NCI-H226 (cell line): ENCODE measurements around the gene LGALSL.
"Not testable (repeated sequence)": the region's sequence is repeated elsewhere in the genome, so short reads cannot be mapped to it uniquely, and the experiment has no call there.

ENCODE experiments used
- DNase-seq: peaks from one replicate; pipeline ENCODE4 v3.0.0-alpha.2; 2015

The LGALSL gene

DNA sequence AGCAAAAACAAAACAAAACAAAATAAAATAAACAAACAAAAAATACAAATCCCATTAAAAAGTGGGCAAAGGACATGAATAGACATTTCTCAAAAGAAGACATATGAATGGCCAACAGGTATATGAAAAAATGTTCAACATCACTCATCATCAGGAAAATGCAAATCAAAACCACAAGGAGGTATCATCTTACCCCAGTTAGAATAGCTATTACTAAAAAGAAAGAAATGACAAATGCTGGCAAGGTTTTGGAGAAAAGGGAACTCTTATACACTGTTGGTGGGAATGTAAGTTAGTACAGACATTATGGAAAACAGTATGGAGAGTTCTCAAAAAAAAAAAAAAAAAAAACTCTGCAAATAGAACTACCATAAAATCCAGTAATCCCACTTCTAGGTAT is 8.0 kb upstream of the LGALSL start:
- DNase-seq, result not testable (repeated sequence)

DNA sequence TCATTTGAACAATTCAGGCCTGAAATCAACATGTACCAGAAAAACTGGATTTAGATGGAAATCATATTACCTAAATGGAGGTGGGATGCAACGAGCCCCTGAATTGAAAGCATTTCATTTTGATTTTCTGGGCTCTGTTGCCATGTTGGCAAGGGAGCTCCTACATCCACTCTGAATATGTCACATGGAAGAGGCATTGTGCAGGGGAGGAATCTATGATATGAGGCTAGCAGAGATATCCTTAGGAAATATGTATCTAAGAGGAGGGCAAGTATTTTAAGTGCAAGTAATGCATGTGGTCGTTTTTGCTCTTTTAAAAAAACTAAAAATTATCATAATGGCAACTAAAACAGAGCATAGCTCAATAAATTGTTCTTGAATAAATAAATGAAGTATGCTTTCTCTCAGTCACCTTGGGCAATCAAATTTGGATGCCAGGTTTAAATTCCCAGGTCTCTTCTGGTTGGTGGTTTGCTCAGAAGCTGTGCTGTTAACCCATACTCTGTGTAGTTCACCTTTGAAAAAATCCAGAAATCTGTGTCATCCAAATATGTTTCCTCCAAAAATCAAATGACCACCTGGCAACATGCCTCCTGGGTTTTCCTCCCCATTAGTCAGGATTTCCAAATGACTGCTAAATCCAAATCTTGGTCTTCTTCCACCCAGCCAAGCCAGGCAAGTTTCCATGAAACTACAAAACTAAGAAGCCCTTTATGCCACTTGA is 6.5 kb upstream of the LGALSL start:
- DNase-seq, result peak; percentile 17

DNA sequence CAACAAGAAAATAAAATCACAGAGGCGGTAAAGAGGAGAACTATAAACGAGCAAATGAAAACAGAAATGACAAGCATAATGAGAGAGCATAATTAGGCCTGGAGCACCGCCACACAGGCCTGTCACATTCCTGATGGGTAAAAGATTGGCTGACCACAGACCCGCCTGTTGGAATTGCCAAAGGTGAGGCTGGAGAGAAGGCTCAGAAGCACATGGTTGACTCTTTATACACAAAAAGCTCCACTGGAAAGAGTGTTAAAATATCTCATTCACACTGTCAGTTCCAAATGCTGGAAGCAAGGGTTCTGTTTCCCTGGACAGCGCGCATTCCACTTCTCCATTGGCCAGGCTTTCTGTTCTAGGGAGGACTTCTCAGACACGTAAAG is 5.9 kb upstream of the LGALSL start:
- no peak for DNase-seq

DNA sequence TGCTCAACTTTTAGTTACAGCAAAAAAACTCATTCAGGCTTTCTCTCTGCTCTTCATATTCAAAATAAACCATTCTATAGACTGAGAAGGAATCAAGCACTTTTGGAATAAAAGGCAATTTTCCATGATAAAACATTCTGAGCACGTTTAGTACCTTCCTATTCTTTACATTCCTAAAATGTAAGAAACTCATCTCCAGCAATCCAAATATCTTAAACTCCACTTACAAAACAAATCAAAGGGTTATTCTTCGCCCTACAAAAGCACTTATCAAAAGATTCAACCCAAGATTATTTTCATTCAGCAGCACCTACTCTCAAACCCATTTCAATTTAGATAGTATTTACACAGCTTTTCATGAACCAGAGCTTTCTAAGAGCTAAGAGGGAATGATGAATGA is 2.9 kb upstream of the LGALSL start:
- no peak for DNase-seq

DNA sequence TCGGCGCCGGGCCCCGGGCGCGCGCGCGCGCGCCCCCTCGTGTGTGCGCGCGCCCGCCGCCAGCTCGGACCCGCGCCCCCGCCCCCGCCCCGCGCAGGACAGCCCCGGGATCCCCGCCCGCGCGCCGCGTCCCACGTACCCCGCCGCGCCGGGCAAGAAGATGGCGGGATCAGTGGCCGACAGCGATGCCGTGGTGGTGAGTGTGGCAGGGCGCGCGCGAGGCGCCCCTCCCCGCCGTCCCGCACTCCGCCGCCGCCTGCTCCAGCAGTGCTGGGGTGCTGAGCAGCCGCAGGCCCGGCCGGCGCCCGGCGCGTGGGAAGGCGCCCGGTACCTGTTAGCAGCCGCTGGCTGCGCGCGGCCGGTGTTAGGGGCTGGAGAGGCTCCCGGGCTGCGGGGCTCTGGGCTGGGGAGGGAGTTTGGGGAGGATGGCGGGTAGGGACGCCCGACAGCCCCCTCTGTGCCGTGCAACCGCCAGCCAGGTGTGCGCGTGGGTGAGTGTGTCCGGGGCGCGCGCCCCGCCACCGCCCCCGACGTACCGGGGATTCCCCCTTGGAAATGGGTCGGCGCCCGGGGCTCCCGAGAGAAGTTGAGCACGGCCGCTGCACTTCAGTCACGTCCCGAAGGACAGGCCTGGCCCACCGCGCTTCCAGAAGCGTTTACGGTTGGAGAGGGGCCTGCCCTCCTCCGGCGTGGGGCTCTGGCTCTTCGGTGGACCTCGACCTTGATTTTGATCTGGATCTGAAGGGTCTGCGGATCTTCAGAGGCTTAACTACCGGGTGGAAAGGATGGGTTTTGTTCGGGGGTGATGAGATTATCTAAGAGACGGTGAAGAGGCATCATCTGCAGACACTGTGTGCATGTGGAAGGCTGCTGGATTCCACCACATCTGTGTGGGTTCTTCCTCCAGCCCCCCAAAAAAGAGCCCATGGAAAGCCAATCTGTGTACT is 697 bp downstream of the LGALSL start:
- DNase-seq, result peak; percentile 26

DNA sequence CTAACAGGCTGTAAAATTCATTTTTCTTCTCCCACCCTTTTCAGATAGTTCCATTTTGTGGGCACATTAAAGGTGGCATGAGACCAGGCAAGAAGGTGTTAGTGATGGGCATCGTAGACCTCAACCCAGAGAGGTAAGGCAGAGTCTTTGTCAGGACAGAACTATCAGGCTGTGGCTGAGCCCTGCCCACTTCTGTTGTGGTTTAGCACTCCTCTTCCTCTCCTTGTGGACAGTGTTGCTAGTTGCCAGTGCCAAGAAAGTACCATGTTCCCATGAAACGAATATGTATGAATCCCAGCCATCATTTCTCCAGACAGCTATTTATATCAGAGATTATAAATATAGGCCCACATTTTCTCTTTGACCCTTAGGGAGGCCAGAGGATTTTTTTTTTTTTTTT is 1.6 kb downstream of the LGALSL start:
- no peak for DNase-seq

DNA sequence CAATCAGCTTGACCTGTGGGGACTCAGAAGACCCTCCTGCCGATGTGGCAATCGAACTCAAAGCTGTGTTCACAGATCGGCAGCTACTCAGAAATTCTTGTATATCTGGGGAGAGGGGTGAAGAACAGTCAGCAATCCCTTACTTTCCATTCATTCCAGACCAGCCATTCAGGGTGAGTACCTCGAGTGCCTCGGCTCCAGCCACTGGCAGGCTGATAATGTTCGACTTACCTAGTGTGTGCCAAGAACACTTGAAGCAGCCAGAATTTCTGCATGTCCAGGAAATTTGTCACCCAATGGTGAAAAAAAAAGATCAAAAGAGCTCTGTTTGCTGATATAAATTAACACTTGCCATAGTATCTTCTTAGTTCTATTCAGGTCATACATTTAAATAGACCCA is 2.3 kb downstream of the LGALSL start:
- DNase-seq, result no peak

DNA sequence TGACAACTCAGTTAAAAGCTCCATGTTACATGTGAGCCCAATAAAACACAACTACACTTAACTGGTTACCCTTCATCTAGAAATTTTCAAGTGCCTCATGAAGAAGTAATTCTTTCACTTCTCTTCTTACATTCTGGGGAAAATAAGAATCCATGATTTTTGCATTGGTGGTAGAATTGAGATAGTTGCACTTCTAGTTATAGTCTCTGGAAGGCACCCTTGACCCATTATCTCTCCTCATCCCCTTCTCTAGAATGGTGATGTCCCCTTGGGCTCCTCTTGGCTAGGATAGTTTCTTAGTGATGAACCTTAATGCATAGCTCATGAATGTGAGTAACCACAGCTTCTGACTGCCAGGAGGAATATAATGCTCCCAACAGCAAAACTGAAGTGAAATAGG is 3.6 kb downstream of the LGALSL start:
- no peak for DNase-seq

DNA sequence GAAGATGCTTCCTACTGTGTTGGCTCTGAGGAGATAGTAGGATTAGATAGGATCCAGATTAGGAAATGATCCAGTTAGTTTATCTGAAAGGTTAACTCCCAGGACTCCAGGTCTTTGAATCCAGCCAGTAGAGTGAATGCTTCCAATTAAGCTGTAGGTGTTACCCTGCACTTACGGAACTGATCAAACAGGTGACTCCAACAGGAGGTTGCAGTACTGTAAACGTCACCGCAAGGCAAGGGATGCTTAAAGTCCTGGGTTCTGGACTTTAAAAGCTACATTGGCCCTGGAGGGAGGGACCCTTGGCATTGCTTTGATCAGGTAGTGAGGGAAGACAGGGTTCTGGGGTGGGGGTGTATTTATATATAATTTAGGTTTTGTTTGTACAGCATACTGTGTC is 5.6 kb downstream of the LGALSL start:
- DNase-seq, result no peak

DNA sequence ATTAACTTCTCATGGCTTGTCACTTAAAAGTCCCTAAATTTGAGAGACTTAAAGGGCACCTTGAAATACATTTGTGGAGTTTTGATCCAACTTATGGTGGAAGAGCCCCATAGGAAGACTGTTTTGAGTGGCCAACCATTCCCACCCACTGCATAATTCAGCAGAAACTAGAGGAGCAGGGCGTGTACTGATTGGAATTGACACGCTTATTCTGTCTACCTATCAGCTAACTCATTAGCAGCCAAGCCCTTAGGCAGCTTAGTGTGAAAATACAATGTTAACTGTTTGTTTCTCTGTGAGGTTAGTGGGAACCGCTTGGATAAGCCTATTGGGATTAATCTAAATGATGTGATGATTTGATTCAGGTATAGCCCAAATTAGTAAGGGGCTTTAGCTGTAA is 6.4 kb downstream of the LGALSL start:
- DNase-seq, result no peak

DNA sequence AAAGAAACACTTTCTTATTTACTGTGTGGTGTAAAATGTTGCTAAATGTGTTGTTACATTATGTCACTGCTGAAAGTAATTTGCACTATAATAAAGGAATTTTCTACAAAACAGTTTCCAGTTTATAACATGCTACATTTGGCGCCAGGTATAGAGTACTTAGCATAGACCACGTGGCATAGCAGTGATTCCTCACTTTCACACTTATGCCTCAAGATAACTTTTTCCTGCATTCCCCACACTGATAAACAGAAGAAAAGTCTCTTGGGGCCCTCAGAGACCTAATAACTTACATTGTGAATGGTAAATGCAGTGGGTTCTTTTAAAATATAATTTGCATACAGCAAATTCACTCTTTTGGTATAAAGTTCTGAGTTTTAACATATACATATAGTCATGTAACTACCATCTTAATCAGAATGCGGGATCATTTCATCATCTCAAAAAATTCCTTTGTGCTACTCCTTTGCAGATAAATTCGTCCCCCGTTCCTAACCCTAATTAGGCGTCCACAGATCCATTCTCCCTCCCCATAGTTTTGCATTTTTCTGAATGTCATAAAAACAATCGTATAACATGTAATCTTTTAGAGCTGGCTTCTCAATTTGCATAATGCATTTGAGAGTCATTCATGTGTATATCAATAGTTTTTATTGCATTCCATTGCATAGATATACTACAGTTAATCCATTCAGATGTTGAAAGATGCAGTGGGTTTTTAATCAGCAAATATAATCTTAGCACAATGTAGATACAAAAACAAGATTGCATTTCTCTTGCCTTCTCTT is 7.5 kb downstream of the LGALSL start:
- DNase-seq, result no peak

DNA sequence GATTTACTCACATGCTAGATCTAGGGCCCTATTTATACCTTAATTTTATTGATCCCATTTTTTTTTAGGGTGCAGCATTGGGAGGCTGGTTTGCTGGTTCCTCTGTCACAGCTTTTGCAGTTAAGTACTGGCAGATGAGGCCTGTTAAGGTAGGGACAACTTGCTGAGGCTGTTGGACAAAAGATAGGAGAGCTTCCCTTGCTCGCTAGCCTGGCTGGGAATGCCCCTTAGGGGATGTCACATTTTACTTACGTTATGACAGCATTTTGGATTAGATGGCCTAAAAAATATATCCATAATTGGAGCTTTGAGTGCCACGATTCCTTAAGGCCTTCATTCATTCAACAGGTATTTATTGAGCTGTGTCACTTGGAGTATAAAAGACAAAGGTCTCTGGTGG is 8.2 kb downstream of the LGALSL start:
- DNase-seq, result no peak

DNA sequence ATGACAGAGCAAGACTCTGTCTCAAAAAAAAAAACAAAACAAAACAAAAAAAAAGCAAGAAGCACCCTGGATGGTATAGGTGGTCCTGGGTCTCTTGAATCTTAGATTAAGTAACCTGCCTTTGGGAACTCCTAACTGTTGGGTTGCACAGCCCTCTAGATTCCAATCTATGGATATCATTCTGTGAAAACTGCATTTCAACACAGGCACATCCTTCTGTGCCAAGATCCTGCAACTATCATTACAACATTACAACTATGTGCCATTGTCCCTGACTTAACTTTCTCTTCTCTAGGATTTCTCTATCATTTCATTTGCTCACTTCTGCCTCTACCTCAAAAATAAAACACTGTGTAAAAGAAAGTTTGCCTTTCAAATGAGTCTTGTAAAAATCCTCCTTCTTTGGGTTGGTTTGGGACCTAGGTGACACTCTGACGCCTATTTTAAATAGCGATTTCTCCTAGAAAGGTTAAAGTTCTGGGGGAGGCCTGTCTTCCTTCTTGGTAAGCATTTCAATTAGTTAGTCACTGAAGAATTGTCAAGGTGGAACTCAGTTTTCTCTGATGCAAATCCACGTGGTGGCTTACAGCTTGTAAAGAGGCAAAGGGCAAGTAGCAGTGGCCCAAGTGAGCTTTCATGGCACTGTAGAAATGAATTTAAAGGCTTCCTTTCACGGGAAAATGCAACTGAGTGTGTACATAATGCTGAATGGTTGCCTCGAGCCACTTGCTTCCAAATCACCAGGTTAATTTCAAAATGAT is 9.2 kb downstream of the LGALSL start:
- no peak for DNase-seq

DNA sequence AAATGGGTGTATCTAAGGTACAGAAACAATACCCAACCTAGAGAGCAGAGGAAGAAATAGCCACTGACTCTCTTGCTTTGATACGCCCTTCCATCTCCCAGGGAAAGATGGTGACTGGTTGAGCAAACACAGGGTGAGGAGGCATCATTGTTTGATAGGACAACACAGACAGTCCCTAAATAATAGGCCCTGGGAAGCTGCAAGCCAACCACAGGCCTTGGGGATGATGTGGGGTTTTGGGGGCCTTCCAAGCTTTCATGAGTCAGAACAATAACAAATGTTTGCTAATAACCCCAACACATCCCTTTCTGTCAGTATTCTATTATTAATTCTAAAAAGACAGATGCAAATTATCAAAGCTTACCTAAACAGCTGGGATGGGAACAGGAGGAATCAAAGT is 9.8 kb downstream of the LGALSL start:
- DNase-seq, result peak; percentile 43

DNA sequence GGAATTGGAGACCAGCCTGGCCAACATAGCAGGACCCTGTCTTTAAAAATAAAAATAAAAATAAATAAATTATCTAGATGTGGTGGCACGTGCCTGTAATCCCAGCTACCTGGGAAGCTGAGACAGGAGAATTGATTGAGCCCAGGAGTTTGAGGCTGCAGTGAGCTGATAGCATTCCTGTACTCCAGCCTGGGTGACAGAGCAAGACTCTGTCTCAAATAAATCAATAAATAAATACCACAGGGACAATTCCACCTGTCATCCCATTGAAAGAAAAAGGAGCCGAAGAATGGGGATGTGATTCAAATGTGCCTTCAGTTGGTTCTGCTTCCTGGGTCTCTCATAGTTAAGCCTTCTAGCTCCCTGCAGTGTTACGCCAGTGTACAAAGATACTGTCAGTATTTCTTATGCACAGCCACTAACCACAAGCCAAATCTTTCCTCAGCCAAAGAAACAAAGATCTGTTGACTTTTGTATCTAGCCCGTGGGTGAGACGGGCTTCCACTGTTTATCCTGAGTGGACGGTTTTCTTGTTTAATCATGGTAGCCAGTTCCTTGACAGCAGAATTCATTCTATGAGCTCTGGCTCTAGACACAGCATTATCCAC is 12.6 kb downstream of the LGALSL start:
- no peak for DNase-seq

DNA sequence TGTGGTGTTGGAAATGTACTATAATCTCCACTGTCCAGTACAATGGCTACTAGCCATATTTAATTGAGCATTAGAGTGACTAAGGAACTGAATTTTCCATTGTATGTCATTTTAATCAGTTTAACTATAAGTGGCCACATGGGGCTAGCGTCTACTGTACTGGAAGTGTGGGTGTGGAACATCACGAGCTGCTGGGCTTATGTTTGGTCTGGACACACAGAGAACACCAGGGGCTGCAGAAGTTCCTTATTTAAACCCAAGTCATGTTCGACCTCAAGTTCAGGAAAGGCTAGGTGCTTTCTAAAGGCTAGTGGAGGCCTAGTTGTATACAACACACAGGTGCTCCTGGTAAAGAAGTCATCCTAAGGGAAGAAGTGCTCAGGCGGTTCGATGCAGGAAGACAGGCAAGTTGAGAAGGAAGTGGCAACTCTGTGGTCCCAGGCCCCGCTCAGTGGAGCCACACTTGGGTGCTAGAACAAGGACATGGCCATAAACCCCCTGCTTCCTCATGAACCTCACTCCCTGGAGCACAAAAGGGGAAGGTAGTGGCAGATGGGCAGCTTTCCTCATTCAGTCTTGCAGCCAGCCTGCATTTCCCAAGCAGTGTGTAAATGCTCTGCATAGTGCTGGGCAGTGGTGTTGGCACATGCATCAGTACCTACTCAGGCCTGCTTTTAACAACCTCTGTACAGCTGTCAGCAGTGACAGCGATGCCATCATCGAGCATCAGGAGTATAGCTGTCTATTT is 13.3 kb downstream of the LGALSL start:
- no peak for DNase-seq

DNA sequence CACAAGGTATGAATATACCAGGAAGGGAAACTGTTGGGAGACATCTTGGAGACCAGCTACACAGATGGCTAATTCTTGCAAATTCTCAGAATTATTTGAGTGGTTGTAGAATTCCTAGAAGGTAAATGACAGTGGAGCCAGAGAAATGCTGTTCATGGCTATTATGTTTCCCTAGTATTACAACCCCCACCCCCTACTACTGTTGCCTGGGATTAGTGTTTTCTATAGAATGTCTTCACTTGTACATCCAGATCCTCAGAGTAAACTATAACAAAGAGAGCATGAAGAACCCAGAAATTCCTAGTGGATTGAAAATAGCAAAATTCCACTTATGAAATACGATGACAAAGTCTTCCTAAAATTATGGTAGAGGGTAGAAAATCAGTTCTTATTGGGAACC is 15.3 kb downstream of the LGALSL start:
- DNase-seq, result no peak

DNA sequence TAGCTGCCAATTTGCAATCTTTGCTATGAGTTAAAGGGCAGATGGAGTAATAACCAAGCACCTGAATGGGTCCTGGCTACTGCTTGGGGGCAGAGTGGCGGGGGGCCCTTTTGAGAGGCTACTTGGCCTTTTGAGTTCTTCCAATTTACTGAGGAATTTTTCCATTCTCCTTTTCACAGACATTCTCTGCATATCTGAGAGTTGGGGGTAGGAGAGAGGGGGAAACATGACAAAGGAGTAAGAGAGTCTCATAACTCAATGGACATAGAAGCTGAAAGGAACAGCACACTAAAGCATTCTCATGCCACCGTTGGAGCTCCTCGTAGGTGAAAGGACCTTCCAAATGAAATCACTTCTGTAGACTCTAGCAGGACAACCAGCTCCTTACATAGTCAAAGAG is 16.1 kb downstream of the LGALSL start:
- DNase-seq, result no peak

DNA sequence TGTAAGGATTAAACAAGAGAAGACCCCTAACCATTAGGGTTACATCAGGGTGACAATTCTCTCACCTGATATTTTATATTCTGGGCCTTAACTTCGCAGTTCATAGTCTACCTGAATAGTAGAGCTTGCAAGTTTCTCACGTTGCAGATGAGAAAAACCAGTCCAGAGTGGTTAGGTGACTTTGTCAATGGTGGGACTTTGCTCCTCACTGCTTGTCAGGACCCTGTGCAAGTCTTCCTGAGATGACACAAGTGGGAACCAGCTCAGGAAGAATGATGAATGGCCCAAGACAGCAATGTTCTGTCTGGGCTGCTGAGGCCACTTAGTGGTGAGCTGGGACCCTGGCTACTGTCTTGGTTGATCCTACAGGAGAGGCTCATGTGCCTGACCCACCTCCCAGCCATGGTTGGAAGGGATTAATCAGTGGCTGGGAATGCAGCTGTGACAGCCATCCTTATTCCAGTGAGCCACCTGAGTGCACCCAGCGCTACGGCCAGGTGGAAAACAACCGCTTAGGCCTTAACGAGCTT is 16.9 kb downstream of the LGALSL start:
- no peak for DNase-seq

DNA sequence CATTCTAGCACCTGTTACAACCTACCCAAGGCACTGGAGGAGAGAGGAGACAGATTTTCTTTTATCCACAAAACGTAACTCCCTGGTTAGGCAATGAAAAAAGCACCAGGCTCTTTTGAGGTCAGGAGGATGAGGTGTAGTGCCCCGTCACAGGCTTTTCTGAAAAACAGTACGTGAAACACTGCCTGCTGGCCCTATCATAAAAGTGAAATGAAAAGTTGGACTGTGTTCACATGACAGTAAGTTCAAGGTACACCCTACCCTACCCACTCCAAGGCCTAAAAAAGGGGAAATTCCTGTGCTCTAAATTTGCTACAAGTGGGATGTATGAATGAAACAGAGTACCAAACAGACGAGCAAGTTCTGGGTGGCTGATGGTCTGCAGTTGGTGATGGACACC is 17.6 kb downstream of the LGALSL start:
- no peak for DNase-seq

DNA sequence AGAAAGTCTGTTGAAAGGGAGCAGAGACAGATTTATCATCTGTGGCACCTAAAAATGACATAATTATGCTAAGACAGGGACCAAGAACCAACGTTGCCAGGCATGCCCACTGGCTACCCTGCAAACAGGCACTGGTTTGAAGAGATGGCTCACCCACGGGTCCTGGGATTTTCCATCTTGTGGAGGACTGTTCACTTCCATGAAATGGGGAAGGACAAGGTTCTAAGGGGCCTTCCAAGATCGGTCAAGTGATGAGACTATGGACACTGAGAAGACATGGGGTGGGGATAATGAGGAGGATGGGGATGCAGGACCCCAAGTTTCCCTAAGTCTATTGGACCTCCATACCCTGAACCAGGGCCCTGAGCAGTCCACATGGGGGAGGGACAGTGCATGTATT is 18.9 kb downstream of the LGALSL start:
- no peak for DNase-seq
